TTC549 (cell line): ENCODE data around the gene PBX1.
A peak's percentile ranks its signal among the peaks of the same experiment; 100 is the strongest.
"Not testable (repeated sequence)": the region's sequence is repeated elsewhere in the genome, so short reads cannot be mapped to it uniquely, and the experiment has no call there.

Experiments
- FAIRE-seq: peaks from 2 replicates; lab custom pipeline; 2012; peaks lifted over from hg19 to GRCh38; lab: Jason Lieb, UNC

PBX1 gene

DNA sequence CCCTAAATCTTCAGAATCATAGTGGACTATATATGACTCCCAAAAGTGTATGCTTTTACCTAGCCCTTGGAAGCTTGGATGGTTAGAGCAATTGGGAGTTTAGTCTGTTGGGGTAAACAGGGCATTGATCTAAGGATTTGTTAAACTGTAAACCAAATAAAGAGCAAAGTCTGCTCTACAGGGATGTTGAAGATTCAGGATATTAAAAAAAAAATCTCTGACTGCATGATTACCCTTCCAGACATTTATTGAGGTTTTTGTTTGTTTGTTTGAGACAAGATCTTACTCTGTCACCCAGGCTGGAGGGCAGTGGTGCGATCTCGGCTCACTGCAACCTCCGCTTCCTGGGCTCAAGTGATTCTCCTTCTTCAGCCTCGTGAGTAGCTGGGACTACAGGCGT is 31.6 kb downstream of the PBX1 start:
- FAIRE-seq = no peak

DNA sequence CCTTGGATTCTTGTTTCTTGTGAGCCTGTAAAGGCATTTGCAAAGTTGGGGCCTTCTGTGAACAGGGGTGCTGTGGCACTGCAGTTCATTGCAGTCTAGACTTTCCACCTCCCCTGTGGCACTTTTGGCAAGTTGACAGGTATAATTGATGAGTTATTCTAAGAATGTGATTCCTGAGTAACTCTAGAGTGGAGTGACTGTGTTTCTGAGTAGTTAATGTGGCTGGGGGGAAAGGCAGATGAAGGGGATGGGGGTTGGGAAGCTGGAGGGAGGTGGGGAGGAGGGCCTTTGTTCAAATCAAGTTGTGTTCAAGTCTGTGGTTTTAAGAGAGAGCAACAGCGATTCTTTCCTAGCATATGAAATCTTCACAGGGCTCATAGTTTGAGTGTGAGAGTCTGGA is 32.9 kb downstream of the PBX1 start:
- FAIRE-seq = no peak

DNA sequence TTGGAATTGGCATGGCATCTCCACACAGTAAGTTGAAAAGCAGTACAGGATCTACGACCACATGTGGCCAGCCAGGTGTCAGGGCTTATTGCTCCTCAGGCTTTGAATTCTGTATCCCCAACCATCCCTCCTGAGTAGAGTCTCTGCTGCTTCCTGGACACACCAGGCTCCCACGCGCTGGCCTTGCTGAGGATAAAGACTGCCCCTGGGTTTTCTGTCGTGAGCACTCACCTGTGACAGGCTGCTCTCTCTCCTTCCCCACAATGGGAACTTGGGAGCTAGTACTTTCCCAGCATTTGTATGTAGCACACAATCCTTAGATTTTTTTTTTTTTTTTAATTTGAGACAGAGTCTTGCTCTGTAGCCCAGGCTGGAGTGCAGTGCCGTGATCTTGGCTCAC is 33.6 kb downstream of the PBX1 start:
- FAIRE-seq = no peak

DNA sequence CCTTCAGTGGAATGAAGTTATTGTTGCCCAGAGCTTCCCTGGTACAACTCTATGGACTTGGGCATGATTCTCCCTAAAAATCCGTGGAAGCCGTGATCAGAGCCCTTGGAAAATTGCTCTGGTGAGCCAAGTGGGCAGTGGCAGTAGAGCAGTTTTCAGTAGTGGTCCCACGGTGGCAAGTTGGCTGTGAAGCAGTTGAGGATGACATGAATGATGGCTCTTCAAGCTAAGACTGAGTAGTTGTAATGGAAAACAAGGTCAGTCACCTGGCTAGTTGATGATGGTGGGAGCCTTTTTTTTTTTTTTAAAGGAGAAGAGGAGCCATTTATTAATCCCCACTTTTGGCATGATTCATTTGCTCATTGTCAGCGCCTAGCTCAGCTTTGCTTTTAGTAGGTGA is 36.2 kb downstream of the PBX1 start:
- FAIRE-seq = no peak

DNA sequence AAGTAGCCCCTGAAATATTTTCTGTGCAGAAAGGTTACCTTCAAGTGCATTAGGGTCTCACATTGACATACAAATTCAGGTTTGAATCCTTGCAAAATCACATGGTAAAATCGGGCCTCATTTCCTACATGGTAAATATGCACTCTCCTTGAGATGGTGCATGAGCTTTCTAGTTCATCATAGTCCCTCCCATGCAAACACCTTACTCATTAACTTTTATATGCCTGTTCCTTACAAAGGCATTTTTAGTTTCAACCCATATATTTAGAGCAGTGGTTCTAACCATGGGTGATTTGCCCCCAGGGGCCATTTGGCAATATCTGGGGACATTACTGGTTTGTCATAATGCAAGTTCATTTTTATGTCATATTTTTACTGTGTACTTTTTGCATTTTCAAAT is 37.2 kb downstream of the PBX1 start:
- no peak for FAIRE-seq

DNA sequence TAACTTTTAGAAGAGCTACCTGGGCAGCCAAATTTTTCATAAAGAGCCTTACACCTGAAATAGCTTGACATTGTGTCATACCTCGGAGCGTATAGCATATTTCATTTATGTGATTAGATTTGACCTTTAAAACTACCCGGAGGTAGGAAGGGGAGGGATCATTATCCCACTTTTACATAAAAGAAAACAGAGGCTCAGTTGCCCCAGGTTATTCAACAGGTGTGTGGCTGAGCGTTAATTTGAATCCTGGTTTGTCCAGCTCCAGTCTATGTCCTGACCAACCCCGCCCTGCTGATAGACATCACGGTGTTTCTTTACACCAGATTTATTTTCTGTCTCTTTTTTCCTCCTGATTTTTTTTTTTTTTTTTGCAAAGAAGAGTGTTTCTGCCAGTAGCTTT is 39.7 kb downstream of the PBX1 start:
- FAIRE-seq = no peak

DNA sequence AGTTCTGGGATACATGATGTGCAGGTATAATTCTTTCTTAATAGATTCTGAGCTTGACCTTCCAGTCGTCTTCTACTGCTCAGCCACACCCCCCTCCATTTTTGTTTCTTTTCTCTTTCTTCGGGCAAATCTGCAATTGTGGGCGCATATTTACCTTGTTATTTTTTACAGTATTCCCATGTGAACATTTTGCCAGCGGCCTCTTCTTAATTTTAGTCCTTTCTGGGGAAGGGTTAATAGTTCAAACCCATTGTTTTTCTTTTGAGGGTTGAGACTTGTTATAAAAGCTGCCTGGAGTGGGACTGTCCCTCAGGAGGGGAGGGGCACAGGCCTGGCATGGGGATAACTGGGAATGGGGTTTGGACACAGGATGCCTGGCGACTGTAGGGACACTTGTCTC is 40.3 kb downstream of the PBX1 start:
- FAIRE-seq = no peak

DNA sequence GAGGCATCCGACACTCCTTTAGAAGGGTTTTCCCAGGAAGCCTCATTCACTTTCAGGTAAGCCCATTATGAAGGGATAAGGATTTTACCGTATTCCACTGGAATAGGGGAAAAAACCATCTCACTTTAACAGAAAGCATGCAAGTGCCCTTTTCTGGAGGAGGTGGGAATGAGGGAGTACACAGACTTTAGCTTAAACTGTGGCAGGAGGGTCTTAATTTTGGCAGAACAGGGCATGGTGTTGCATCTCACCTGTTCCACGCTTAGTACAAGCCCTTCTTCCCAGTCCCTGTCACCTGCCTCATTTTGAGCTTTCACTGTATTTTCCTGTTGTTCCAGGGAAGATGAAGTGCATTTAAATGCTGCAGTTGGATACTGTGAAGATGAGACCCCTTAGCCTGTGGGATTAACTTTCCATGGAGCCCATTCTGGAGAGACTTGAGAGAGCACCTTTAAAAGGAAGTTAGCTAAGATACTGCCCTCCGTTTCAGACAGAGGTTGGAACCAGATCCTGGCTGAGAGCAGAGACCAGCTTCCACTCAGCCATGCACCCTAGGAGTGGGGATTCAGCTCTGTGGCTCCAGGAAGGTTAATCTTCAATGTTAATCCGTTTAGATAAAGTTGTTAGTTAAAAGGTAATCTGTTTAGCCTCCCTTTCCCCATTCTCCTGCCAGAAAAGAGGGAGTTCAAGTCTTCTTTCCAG is 42.6 kb downstream of the PBX1 start:
- FAIRE-seq = no peak

DNA sequence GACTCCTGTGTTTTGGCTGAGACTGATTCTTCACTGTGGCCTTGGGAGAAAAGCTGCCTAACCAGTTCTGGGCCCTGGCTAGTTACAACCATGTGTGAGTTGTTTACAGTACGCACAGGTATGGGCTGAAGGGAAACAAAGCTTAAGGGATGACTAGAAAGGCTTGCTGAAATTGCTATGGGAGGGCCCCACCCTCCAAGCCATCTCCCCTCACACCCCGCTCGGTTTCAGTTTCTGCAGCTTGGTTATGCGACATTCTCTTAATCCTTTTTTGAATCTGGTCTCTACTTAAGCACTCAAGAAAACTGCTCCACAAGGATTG is 43.1 kb downstream of the PBX1 start:
- no peak for FAIRE-seq

DNA sequence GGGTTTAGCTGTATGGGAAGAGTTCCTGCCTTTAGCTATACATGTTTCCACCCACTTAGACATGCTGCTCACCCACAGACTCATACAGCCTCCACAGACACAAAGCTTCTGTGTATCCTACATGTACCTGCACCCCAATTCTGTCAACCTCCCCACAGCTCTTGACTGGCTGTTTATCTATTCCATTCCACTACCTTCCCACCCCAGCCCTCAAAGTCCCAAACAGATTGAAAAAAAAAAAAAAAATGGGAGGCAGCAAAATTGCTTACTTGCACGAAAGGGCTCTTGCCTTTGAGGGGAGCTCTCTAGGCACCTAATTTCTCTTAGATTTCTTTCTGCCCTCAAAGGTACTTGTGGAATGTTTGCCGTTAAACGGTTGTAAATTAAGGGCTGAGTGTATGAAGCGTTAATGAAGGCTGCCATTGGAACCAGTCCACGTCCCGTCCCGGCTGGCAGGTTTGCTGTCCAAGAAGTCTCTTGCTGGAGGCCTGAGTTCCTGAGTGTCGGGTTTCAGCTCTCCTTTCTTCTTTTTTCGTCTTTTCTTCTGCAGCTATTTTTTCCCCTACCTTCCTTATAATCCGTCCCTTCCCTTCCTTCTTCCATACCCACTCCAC is 43.6 kb downstream of the PBX1 start:
- FAIRE-seq = no peak

DNA sequence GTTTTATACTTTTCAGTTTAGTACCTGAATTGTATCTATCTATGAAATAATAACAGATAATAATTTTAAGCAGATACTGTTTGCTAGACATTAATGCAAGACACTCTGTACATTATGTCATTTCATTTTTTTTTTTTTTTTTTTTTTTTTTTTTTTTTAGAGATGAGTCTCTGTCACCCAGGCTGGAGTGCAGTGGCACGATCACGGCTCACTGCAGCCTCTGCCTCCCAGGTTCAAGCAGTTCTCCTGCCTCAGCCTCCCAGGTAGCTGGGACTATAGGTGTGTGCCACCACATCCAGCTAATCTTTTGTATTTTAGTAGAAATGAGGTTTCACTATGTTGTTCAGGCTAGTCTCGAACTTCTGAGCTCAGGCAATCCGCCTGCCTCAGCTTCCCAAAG is 44.8 kb downstream of the PBX1 start:
- not testable (repeated sequence) for FAIRE-seq

DNA sequence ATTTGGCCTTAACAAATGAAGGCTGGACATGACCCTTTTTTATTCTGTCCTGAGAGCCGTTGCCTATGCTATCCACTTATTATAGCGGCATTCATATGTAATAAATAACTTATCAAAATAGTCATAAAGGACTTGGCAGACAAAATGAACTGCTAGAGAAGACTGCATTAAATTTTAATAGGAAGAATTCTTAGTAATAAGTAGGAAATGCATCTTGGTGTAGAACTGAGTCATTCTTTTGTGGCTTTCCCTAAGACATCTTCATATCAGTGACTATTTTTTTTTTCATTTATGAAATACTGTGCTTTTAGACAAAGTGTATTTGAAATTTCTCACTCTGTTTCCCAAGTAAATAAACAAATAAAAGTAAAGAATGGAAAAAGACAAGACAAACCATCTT is 45.6 kb downstream of the PBX1 start:
- no peak for FAIRE-seq

DNA sequence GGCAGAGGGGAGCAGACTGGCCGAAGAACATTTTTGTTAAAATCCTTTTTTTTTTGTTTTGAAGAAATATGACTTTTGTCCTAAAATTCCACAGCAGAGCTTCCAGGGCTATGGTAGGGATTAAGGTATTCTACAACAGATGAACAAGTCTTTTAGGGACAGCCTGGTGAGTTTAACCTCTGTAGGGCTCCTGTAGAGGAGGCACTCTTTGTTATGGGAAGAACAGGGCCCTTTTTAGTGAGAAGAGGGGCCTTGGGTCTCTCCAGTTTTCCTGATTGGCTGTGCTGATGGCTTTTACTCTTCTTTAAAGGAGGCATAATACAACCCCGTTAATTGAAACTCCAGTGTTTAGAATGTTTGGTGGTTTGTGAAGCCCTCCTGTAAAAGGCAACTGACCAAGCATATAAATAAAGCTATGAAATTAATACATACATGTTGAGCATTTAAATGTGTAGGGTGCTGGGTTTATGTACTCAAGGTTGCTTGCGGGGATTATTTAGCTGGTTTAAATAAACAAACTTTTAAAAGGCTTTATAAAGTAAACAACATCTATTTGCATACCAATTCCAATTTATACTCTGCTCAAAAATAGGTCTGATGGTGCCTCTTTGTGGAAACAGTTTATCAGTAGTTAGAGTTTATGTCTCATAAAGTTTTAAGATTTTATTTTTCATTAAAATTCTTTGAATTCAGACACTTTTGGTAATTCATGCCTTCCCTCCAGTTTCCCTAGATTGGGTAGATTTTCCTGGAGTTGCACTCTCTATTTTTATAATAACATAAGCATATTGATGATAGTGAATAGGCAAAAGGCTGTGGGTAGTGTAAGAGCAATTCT is 46.5 kb downstream of the PBX1 start:
- no peak for FAIRE-seq

DNA sequence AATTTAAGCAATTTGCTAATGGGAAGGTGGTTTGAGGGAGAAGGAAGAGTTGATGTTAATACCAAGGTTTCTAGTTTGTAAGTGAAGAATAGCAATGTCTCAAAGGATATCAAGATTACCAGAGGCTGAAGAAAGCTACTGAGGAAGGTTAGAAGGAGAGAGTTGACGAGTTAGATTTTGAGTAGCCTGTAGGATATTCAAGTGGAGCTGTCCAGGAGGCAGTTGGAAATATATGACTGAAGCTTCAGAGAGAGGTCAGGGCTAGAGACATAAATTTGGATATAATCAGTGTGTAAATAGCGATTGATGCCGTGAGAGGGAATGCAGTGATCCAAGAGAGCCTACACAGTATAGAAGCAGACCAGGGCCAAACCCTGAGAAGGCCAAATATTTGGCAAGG is 48.4 kb downstream of the PBX1 start:
- FAIRE-seq = no peak

DNA sequence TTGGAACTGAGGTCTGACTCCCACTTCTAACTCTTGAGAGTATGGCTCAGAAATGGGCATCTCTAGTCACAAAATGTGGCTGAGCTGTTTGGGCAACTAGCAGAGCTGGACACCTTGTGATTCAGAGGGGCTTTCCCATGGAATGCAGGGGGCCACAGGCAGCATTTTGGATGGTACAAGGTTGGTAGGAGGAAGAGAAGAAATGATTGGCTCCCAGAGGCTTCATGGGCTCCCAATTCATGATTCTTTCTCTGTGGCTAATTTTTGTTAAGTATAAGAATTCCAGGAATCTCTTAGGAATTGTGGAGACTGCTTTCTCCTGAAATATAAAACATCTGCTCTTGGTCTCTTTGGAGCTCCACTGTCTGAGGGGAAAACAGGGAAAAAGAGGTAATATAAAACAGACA is 49.7 kb downstream of the PBX1 start:
- FAIRE-seq = no peak

DNA sequence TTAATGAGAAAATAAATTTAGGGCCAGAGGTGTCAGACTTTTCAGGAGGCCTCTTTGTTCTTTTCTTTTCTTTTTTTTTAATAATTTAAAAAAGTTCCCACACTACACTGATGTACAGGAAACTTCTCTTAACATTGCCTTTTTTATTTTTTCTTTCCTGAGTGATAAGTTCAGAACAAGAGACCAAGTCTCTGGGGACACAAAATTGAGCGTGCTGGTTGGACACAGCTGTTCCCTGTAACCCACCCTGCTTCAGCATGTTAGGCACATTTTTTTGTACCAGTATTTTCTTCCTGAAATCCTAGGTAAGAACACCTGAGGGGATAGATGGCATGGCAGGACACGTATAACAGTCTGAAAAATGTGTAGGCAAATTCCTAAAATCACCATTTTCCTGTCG is 50.1 kb downstream of the PBX1 start:
- no peak for FAIRE-seq

DNA sequence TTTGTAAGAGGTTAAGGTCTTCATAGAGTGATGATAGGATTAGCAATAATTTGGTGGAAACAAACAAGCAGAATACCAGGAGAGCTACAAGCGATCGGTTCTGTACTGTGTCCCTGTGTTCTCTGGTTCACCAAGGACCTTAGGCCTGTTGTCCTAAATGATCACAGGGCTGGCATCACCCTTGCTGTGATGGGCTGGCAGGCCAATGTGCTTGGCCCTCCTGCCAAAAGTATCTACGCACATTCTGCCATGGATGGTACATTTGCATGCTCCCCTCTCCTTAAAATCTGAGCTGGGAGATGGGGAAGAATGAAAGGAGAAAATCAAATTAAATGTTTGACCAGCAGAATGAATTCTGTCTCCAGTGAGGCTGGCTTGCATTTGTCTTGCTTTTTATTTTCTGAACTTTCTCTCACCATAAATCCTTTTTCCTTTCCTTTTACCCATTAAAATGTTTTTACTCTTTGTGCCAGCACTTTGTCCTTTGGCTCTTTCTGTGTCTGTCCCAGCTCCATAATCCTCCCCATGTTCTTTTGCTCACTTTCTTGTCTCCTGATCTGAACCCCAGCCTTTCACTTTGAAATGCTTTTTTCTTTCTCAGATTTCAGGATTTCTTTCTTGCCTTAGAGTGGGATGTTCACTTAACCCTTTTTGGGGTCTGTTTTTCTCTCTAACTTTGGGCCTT is 51.7 kb downstream of the PBX1 start:
- no peak for FAIRE-seq

DNA sequence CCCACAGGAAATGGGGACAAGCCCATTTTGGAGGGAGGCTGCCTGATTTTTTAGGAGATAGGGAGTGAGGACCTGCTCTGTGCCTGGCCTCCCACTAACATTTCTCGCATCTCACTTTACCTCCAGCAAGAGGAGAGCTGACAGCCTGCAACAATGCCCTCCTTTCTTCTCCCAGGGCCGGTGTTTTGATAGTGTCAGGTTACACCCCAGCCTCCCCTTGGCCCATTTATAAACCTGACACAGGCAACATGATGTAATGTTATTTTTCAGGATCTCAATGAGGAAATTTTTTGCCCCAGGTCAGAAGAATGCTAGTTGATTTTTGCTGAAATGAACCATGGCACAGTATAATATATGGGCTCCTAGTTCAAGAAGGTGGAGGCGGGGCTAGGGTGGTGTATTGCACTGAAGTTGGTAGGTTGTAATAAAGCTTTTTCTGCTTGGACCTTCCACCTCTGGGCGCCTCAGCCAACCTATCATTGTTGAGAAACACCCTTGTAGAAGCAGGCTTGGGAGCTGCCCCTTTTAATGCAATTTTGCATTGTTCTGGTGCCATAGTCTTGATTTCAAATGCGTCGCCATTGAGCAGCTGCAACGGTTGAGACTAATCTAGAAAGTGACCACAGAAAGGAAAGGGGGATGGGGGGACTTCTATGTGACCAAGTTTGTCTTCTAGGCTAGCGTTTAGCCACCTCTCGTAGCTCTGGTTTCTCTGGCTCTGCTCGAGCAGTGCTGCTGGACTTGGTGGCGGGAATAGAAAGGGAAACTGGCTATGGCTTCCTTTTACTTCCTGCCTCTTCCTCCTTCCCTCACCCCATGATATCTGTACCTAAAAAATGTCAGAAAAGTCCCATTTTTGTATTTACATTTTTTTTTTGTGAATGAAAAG is 53.0 kb downstream of the PBX1 start:
- FAIRE-seq = no peak

DNA sequence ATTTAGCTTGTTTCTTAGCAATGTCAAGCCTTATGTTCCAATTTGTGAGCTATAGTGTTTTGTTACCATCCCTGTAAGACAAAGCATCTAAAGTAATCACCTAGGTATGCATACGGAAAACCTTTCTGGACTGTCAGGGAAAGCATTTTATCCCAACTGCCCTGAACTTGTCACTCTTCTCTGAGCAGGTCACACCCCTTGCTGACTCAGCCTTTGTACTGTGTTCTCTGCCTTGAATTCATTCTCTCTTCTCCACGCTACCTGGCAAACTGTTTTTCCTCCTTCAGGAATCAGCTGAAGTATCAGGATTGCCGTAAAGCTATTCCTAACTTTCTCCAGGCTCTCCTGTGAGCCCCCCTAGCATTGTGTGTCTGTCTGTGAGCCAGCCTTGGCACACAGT is 54.2 kb downstream of the PBX1 start:
- no peak for FAIRE-seq

DNA sequence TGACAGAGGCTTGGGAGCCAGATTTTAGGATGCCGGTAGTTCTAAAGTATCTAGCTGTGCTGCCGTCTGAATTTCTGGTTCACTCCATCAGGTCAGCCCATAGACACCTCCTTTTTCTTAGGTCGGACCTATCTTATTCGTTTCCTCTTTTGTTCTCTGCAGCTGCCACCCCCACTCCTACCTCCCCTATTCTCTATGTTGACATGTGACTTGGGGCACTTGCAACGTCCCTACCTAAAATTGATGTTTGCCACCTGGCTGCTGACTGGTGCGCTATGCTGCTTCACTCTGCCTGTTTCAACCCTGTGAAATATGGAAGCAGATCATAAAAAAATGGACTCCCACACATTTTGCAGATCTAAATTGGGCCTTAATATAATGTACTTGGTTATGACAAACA is 55.3 kb downstream of the PBX1 start:
- no peak for FAIRE-seq

DNA sequence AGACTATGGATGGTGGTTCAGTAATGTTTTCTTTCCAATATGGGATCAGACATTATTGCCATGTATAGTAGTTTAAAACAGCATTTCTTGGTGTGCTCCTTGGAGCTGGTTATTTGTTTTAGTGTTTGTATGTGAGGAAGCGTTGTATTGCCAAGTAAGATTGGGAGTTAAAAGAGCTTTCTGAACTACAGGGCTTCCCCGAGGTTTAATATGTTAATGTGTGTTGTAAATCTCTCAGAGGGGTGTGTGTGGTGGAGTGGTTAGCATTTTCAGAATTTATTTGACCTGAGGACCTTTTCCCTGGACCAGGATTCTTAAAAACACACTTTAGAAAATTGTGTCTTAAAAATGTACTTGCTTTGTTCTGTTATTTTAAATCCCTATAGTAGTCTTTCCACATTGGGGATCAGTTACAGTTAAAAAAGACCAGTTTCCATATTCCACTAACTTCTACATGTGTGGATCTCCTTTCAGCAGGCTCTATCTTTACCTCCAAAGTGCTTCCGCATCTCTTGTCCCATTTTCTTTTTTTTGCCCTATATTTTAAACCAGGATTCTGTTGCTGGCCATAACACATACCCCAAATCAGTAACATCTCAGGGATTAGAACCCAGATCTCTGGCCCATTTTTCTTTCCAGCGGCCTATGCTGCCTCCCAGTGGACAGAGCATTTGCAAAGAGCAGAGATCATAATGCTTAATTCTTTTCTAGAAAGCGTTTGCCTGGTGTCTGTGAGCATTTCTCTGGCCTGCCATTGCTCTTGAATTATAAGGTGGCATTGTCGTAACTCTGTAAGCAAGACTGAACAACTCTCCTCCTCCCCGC is 58.6 kb downstream of the PBX1 start:
- peak; percentile 62 for FAIRE-seq
